ENCODE measurements around the gene WFDC10B.
"Not testable (repeated sequence)": the region's sequence is repeated elsewhere in the genome, so short reads cannot be mapped to it uniquely, and the experiment has no call there.

Gene WFDC10B

GRCh38 chr20:45704969-45705637 is at the start of gene WFDC10B:
TSS of gene WFDC10B (minus strand) at chr20:45705019. CDS start at chr20:45685992, 19,027 bp downstream.
- no peak for DNase-seq

GRCh38 chr20:45752746-45753145 is 47.9 kb upstream of the WFDC10B start:
- peak; percentile 30 for DNase-seq

DNA sequence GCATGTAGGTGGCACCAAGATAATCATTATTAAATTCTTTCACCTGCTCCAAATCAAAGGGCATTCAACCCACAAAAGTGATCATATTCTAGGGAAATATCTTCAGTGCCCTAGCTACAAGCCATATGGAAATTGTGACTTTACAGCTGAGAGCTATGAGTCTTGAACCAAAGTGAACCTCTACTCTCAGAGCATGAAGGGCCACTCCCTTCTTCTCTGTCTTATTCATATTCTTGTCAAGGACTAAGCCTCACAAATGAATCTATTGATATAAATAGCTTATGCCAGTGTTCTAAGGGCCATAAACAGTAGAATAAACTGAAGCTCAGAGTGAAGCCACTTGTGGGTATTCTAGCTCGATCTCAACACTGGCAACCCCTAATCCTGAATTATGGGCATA is 46.9 kb upstream of the WFDC10B start:
- DNase-seq, result no peak

DNA sequence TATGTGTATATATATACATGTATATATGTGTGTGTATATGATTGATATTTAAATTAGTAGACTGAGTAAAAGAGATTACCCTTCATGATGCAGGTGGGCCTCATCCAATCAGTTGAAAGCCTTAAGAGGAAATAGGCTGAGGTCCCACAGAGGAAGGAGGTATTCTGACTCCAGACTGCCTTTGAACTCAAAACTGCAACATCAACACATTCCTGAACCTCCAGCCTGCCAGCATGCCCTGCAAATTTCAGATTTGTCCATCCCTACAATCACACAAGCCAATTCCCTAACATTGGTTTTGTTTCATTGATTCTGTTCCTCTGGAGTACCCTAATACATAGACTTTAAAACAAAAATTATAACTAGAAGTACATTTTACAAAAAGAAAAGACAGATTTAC is 40.2 kb upstream of the WFDC10B start:
- DNase-seq, result no peak

GRCh38 chr20:45742596-45742995 is 37.8 kb upstream of the WFDC10B start:
- no peak for DNase-seq

- DNase-seq, result no peak
Observed at GRCh38 chr20:45735988-45736387, 31.2 kb upstream of the WFDC10B start.

DNA sequence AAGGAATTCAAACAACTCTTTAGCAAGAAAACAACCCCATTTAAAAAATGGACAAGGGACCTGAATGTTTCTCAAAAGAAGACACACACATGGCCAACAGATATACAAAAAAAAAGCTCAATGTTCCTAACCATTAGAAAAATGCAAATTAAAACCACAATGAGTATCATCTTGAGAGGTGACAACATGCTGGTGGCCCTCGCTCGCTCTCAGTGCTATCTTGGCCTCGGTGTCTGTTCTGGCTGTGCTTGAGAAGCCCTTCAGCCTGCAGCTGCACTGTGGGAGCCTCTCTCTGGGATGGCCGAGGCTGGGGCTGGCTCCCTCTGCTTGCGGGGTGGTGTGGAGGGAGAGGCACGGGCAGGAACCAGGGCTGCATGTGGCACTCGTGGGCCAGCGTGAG is 30.7 kb upstream of the WFDC10B start:
- DNase-seq, result no peak

- no peak for DNase-seq
Observed at GRCh38 chr20:45732199-45732598, 27.4 kb upstream of the WFDC10B start.

GRCh38 chr20:45727044-45727443 is 22.2 kb upstream of the WFDC10B start:
- no peak for DNase-seq

DNA sequence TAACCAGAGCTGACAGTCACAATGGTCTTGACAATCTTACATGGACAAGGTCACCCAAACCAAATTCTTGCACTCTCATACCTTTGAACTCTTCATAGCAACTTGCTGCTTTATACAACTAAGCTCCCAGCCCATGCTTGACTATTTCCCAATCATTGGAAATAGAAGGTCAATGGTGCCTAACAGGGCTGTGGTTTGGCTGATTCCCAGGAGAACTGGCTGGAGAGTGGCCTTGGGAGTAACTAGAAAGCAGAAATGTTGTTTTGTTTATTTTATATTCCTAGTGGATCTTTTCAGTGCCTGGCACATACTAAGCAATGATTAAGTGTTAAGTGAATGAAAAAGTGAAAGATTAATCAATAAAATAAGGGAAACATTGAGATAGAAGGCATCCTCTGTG is 20.3 kb upstream of the WFDC10B start:
- no peak for DNase-seq

GRCh38 chr20:45722047-45722446 is 17.2 kb upstream of the WFDC10B start, which contains the start of gene SPINT4:
TSS of gene SPINT4 (plus strand) at chr20:45722347. CDS start at chr20:45722368, 21 bp downstream.
- DNase-seq, result no peak

DNA sequence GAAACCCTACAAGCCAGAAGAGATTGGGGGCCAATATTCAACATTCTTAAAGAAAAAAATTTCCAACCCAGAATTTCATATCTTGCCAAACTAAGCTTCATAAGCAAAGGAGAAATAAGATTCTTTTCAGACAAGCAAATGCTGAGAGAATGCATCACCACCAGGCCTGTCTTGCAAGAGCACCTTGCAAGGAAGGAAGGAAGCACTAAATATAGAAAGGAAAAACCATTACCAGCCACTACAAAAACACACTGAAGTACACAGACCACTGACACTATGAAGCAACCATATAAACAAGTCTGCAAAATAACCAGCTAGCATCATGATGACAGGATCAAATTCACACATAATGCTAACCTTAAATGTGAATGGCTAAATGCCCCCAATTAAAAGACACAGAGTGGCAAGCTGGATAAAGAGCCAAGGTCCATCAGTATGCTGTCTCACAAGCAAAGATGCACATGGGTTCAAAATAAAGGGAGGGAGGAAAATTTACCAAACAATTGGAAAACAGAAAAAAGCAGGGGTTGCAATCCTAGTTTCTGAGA is 11.4 kb upstream of the WFDC10B start:
- not testable (repeated sequence) for DNase-seq

- no peak for DNase-seq
Observed at GRCh38 chr20:45701873-45702272, 2.9 kb downstream of the WFDC10B start, which contains the start of gene WFDC13. TSS of gene WFDC13 (plus strand) at chr20:45702038. CDS start at chr20:45702124, 86 bp downstream.

DNA sequence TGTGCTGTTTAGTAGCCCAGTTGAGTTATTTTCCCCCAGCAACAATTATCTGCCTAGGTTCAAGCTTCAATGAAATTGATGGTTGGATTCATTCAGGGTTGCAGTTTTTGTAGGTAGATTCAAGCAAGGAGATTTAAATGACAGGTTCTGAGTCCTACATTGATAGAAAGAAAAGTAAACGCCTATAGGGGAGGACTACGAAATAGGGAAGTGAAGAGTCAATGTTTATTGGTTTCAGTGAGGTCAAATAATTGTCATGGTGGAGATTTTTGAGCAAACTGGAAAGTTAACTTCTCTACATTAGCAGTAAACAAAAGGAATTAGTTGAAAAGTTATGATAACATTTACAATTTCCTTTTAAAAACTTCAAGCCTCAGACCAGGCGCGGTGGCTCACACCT is 3.7 kb downstream of the WFDC10B start:
- DNase-seq, result no peak

GRCh38 chr20:45695496-45695895 is 9.3 kb downstream of the WFDC10B start:
- no peak for DNase-seq

- DNase-seq, result not testable (repeated sequence)
Observed at GRCh38 chr20:45693346-45693745, 11.5 kb downstream of the WFDC10B start.

DNA sequence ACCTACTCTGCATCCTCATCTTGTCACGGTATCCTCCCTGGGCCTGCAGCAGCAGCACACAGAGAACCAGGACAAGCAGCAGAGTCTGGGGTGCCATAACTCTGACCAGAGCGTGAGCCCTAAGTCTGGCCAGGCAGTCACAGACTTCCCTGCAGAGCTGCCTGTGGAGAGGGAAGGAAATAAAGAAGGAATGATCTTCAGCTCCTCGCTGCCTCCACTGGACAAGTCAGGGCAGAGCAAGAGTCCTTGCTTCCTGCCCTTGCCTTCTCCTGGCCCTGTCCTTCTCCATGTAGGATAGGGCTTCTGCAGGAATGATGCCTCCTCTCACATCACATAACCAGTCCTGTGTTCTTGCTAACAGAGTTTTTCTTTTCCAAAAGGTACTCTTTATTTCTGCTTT is 18.9 kb downstream of the WFDC10B start:
- no peak for DNase-seq

DNA sequence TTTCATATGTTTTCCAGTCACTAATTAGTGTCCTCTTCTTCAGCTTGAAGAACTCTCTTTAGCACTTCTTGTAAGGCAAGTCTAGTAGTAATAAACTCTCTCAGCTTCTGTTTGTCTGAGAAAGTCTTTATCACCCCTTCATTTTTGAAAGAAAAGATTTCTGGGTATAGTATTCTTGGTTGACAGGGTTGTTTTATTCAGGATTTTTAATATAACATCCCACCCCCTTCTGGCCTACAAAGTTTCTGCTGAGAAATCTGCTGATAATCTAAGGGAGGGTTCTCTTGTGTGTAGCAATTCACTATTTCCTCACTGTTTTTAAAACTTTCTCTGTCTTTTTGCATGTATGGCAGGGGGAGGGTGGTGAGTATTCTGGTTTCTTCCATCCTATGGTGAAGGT is 25.2 kb downstream of the WFDC10B start:
- no peak for DNase-seq

GRCh38 chr20:45672765-45673164 is 32.1 kb downstream of the WFDC10B start:
- DNase-seq, result no peak

GRCh38 chr20:45670139-45670538 is 34.7 kb downstream of the WFDC10B start, which contains the start of gene WFDC11:
TSS of gene WFDC11 (minus strand) at chr20:45670239. CDS start at chr20:45650600, 19,639 bp downstream.
- DNase-seq, result no peak

GRCh38 chr20:45657038-45657437 is 47.8 kb downstream of the WFDC10B start:
- DNase-seq, result not testable (repeated sequence)

DNA sequence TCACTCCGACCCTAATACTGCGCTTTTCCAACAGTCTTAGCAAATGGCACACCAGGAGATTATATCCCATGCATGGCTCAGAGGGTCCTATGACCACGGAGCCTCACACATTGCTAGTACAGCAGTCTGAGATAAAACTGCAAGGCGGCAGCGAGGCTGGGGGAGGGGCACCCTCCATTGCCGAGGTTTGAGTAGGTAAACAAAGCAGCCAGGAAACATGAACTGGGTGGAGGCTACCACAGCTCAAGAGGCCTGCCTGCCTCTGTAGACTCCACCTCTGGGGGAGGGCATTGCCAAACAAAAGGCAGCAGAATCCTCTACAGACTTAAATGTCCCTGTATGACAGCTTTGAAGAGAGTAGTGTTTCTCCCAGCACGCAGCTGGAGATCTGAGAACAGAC is 53.1 kb downstream of the WFDC10B start:
- DNase-seq, result not testable (repeated sequence)

DNA sequence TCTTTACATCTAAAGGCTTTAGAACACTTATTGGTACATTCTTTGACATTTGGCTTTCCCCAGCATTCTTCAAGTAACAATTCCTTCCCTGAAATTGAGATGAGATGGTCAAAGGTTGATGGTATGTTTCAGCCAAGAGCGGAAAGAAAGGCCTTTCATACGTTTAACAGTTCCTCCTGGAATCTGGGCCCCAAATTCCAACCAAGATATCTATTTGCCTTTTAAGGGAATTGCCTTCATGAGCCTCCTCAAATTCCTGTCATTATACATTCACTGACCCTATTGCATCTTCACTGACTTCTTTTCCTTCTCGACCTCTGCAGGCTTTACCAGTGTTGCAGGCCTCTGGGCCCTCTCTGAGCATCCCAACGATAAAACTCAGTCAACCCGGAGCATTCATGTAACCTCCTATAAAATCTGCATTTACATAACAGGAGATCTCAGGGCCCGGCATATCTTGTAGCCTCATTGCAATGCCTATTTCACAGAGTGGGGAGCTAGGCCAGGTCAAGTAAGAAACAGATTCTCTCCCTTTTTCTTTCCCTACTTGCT is 55.4 kb downstream of the WFDC10B start:
- no peak for DNase-seq

- no peak for DNase-seq
Observed at GRCh38 chr20:45647441-45648050, 57.3 kb downstream of the WFDC10B start.

Measured in stimulated activated CD8-positive, alpha-beta memory T cell treated with anti-CD3 and anti-CD28 coated beads, Interleukin-4, amount 100 ng/mL, for 48 hours (primary cell).